ENCODE measurements around the gene LIN37.

LIN37 gene

DNA sequence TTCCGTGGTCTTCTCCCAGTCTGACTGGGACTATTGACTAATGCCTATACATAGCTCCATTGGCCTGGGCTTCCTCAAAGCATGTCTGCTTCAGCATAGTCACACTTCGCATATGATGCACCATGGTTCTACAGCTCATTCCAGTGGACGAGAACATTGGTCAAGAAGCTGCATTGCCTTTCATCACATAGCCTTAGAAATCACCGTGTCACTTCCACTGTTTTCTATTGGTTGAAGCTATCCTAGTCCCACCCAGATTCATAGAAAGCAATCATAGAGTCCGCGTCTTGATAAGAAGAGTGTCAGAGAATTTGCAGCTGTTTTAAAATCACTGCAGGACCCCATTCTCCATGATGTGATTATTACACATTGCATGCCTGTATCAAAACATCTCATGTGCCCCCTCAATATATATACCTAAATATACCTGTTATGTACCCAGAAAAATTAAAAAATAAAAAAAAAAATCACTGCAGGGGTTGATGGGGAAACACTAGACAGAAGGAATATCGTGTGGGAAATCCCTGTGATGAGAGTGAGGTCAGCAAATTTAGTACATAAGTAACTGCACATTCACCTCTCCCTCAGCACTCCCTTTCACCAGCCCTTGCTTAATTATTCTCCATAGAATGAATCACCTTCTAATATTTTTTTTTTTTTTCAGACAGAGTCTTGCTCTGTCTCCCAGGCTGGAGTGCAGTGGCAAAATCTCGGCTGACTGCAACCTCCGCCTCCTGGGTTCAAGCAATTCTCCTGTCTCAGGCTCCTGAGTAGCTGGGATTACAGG, 24.8 kb downstream of the LIN37 start:
- TF ChIP-seq, protein P1, sequence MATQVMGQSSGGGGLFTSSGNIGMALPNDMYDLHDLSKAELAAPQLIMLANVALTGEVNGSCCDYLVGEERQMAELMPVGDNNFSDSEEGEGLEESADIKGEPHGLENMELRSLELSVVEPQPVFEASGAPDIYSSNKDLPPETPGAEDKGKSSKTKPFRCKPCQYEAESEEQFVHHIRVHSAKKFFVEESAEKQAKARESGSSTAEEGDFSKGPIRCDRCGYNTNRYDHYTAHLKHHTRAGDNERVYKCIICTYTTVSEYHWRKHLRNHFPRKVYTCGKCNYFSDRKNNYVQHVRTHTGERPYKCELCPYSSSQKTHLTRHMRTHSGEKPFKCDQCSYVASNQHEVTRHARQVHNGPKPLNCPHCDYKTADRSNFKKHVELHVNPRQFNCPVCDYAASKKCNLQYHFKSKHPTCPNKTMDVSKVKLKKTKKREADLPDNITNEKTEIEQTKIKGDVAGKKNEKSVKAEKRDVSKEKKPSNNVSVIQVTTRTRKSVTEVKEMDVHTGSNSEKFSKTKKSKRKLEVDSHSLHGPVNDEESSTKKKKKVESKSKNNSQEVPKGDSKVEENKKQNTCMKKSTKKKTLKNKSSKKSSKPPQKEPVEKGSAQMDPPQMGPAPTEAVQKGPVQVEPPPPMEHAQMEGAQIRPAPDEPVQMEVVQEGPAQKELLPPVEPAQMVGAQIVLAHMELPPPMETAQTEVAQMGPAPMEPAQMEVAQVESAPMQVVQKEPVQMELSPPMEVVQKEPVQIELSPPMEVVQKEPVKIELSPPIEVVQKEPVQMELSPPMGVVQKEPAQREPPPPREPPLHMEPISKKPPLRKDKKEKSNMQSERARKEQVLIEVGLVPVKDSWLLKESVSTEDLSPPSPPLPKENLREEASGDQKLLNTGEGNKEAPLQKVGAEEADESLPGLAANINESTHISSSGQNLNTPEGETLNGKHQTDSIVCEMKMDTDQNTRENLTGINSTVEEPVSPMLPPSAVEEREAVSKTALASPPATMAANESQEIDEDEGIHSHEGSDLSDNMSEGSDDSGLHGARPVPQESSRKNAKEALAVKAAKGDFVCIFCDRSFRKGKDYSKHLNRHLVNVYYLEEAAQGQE (IDR thresholded peaks at IDR 0.05; ENCODE audit: insufficient read depth in 1 of 2, low read depth in 2 of 2, low read length in 2 of 2): no peak
- TF ChIP-seq SIN3A (IDR thresholded peaks at IDR 0.05; ENCODE audit: borderline replicate concordance, insufficient read depth, low read length): no peak
- no peak for TF ChIP-seq POLR2AphosphoS5 (IDR thresholded peaks at IDR 0.05; ENCODE audit: low read depth, low read length)
- no peak for TF ChIP-seq TAF1 (IDR thresholded peaks at IDR 0.05; ENCODE audit: borderline replicate concordance, insufficient read depth, low read length)
- no peak for TF ChIP-seq FOXP2 (optimal IDR thresholded peaks at IDR 0.05; ENCODE audit: borderline replicate concordance, extremely low read depth, extremely low read length, insufficient read depth)

DNA sequence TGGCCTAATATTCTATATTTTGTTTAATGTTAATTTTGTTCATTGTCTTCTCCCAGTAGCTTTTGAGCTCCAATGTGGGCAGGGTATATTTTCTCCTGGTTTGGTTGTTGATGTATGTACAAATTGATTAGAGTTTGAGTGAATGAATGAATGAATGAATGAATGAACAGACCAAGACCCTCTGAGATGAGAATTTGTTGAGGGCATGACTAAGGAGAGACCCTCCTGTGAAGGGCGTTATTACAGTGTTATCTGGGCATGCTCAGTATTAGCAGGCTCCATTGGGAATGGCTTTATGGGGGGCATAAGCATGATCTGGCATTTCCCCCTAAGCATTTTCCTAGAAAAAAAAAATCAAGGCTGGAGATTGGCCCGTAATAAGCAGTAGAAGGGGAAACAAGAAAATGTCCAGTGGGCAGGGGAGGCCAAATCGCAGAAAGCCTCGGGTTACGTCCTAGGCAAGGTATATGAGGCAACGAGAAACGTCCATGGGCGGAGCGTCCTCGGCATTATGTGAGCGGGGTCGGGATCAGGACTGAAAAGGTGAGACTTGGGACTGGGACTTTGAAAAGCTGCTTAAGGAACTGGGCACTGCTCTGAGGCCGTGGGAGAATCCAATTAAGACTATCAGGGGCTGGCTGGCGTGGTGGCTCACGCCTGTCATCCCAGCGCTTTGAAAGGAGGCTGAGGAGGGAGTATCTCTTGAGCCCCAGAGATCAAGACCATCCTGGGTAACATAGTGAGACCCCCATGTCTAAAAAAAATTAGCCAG, 26.1 kb downstream of the LIN37 start:
- no peak for TF ChIP-seq TAF1 (IDR thresholded peaks at IDR 0.05; ENCODE audit: borderline replicate concordance, insufficient read depth, low read length)
- no peak for TF ChIP-seq SIN3A (IDR thresholded peaks at IDR 0.05; ENCODE audit: borderline replicate concordance, insufficient read depth, low read length)
- TF ChIP-seq POLR2AphosphoS5 (IDR thresholded peaks at IDR 0.05; ENCODE audit: low read depth, low read length): no peak
- no peak for TF ChIP-seq FOXP2 (optimal IDR thresholded peaks at IDR 0.05; ENCODE audit: borderline replicate concordance, extremely low read depth, extremely low read length, insufficient read depth)
- TF ChIP-seq, protein P1 (IDR thresholded peaks at IDR 0.05; ENCODE audit: insufficient read depth in 1 of 2, low read depth in 2 of 2, low read length in 2 of 2): no peak

DNA sequence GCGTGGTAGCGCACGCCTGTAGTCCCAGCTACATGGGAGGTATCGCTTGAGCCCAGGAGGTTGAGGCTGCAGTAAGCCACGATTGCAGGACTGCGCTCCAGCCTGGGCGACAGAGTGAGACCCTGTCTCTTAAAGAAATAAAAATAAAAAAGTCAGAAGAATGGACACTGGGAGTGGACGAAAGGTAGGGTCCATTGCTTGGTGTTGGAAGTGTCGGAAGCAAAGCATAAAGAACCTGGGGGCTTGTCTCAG, 26.6 kb downstream of the LIN37 start:
- TF ChIP-seq TAF1 (IDR thresholded peaks at IDR 0.05; ENCODE audit: borderline replicate concordance, insufficient read depth, low read length) (no peak), POLR2AphosphoS5 (IDR thresholded peaks at IDR 0.05; ENCODE audit: low read depth, low read length) (no peak), FOXP2 (optimal IDR thresholded peaks at IDR 0.05; ENCODE audit: borderline replicate concordance, extremely low read depth, extremely low read length, insufficient read depth) (no peak), SIN3A (IDR thresholded peaks at IDR 0.05; ENCODE audit: borderline replicate concordance, insufficient read depth, low read length) (no peak)
- TF ChIP-seq, protein P1 (IDR thresholded peaks at IDR 0.05; ENCODE audit: insufficient read depth in 1 of 2, low read depth in 2 of 2, low read length in 2 of 2): no peak

DNA sequence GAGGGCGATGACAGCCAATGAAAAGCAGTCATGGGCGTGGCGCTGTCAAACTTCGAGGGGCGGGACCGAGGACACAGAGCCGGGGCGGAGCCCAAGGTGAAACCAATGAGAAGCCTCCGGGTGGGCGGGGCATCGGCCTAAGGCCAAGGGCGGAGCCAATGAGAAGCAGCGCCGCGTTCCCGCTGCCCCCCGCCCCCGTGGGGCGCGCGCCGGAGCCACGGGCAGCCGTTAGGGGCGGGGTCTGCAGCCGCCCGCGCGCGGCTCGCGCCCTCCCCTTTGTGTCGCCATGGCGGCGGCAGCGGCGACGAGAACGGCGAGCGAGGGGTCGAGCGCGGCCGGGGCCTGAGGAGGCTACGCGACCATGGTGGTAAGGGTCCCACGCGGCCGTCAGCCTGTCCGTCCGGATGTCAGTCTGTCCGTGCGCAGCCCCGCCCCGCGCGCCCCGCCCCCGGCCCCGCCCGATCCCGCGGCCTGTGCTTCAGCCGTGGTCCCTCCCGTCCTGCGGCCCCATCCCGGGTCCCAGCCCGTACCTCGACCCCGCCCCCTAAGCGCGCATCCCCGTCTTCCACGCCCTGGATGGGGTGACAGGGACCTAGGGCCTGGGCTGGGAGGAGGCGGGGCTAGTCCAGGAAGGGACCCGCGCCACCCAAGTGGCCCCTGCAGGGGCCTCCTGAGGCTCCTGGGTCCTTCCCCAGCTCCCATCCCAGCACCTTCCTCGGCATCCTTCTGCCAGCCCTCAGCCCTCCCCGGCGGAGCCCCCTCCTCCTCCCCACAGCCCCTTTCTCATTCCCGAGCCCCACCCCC, 27.1 kb downstream of the LIN37 start, which contains the start of gene ARHGAP33:
Gene ARHGAP33, plus strand, starts transcription at position 267 of the 804 bp plus-strand sequence. Its CDS starts 95 bp downstream, at position 362.
- no peak for TF ChIP-seq POLR2AphosphoS5 (IDR thresholded peaks at IDR 0.05; ENCODE audit: low read depth, low read length)
- no peak for TF ChIP-seq TAF1 (IDR thresholded peaks at IDR 0.05; ENCODE audit: borderline replicate concordance, insufficient read depth, low read length)
- TF ChIP-seq SIN3A (IDR thresholded peaks at IDR 0.05; ENCODE audit: borderline replicate concordance, insufficient read depth, low read length): no peak
- TF ChIP-seq, protein P1 (IDR thresholded peaks at IDR 0.05; ENCODE audit: insufficient read depth in 1 of 2, low read depth in 2 of 2, low read length in 2 of 2): no peak
- peak; percentile 63 for TF ChIP-seq FOXP2 (optimal IDR thresholded peaks at IDR 0.05; ENCODE audit: borderline replicate concordance, extremely low read depth, extremely low read length, insufficient read depth)
